GM21447 (cell line): ENCODE data around the gene MYEOV.

Experiments used
- ATAC-seq: cut with Tn5 transposase; IDR thresholded peaks from one replicate; pipeline ENCODE4 v1.9.1; 2021; ENCODE audit not compliant: unreplicated experiment

MYEOV gene

GRCh38 chr11:69293819-69294505 is at the start of gene MYEOV:
Gene MYEOV (plus strand): TSS chr11:69294155. CDS start chr11:69295355, 1,200 bp downstream.
- ATAC-seq: no peak

- no peak for ATAC-seq
Observed at GRCh38 chr11:69244266-69244665, 49.7 kb upstream of the MYEOV start.

GRCh38 chr11:69245041-69245440 is 48.9 kb upstream of the MYEOV start:
- no peak for ATAC-seq

GRCh38 chr11:69245491-69246345 is 48.2 kb upstream of the MYEOV start:
- ATAC-seq: no peak

GRCh38 chr11:69249311-69250185 is 44.4 kb upstream of the MYEOV start:
- ATAC-seq: no peak

- no peak for ATAC-seq
Observed at GRCh38 chr11:69250186-69251056, 43.5 kb upstream of the MYEOV start.

- ATAC-seq: no peak
Observed at GRCh38 chr11:69251057-69251393, 42.9 kb upstream of the MYEOV start.

- no peak for ATAC-seq
Observed at GRCh38 chr11:69251639-69252489, 42.1 kb upstream of the MYEOV start.

- no peak for ATAC-seq
Observed at GRCh38 chr11:69252490-69252837, 41.5 kb upstream of the MYEOV start.

- no peak for ATAC-seq
Observed at GRCh38 chr11:69253028-69253427, 40.9 kb upstream of the MYEOV start.

GRCh38 chr11:69257134-69257533 is 36.8 kb upstream of the MYEOV start:
- ATAC-seq: no peak

- no peak for ATAC-seq
Observed at GRCh38 chr11:69257838-69258658, 35.9 kb upstream of the MYEOV start.

GRCh38 chr11:69259096-69259495 is 34.9 kb upstream of the MYEOV start:
- ATAC-seq: no peak

GRCh38 chr11:69260622-69261021 is 33.3 kb upstream of the MYEOV start:
- ATAC-seq: no peak

GRCh38 chr11:69261116-69261515 is 32.8 kb upstream of the MYEOV start:
- no peak for ATAC-seq

- no peak for ATAC-seq
Observed at GRCh38 chr11:69262918-69263735, 30.8 kb upstream of the MYEOV start.

- ATAC-seq: no peak
Observed at GRCh38 chr11:69263736-69264052, 30.3 kb upstream of the MYEOV start.

GRCh38 chr11:69264486-69264885 is 29.5 kb upstream of the MYEOV start:
- no peak for ATAC-seq
